HCT116 (cell line): ENCODE measurements around the gene ZNF804A.

ENCODE experiments used
- CTCF ChIP-seq, 3 experiments: fragments of 200-600 bp in 1 of 3; sonication (generic) in 1 of 3; IDR thresholded peaks in 2 of 3; conservative IDR thresholded peaks in 1 of 3; 2 replicates each; pipeline ENCODE4 v1.5.1; 2012 to 2017; ENCODE audit warnings: low read depth in 2 of 3, low read length in 2 of 3, antibody characterized with exemption in 1 of 3, borderline replicate concordance in 1 of 3, control low read depth in 1 of 3, mild to moderate bottlenecking in 1 of 3, mixed read lengths in 1 of 3, mixed run types in 1 of 3, moderate library complexity in 1 of 3; ENCODE audit not compliant: insufficient read depth in 1 of 3
- EGR1 ChIP-seq: IDR thresholded peaks from 2 replicates; pipeline ENCODE4 v1.6.1; 2012; ENCODE audit warnings: low read depth
- EZH2 ChIP-seq: fragments of 200-600 bp; sonication (generic); IDR thresholded peaks from 2 replicates; pipeline ENCODE4 v1.6.1; 2017; ENCODE audit warnings: antibody characterized with exemption, mixed run types
- POLR2A ChIP-seq: IDR thresholded peaks from 2 replicates; pipeline ENCODE4 v1.7.0; 2011; ENCODE audit warnings: borderline replicate concordance; ENCODE audit not compliant: insufficient read depth, insufficient read length; ENCODE audit errors: extremely low read depth
- RAD21 ChIP-seq: IDR thresholded peaks from 2 replicates; pipeline ENCODE4 v1.6.1; 2012; ENCODE audit warnings: low read depth, mild to moderate bottlenecking
- SP1 ChIP-seq: IDR thresholded peaks from 2 replicates; pipeline ENCODE4 v1.6.1; 2012; ENCODE audit warnings: low read depth
- ZBTB33 ChIP-seq: IDR thresholded peaks from 2 replicates; pipeline ENCODE4 v1.6.1; 2011; ENCODE audit warnings: mild to moderate bottlenecking, low read length, moderate library complexity; ENCODE audit not compliant: insufficient replicate concordance; ENCODE audit errors: extremely low read depth
- ZNF274 ChIP-seq: fragments of 200-500 bp; sonication (Bioruptor generic); IDR thresholded peaks from 2 replicates; pipeline ENCODE4 v1.6.1; 2014; ENCODE audit warnings: mild to moderate bottlenecking, low read depth, low read length, inconsistent platforms

DNA sequence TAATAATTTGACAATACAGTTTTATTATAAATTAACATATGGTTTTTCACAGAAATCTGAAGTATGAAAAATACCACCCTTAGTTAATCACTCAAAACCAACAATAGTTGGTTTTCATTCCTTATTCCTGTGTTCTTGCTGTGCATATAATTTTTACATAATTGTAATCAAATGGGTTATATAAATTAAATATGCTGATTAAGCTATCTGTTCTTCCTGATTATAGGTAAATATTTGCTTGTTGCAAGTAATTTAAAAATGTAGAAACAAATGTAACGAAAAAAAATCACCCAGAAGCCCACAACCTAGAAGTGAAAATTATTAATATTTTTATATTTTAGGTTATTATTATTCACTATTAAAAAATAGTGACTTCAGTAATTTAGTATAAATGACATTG is 98.3 kb downstream of the ZNF804A start:
- TF ChIP-seq EZH2 (no peak), ZNF274 (no peak), ZBTB33 (no peak), CTCF (IDR thresholded peaks at IDR 0.05 in 2 of 3, conservative IDR thresholded peaks at IDR 0.05 in 1 of 3; ENCODE audit: borderline replicate concordance in 1 of 3, insufficient read depth in 1 of 3, low read depth in 2 of 3, low read length in 2 of 3) (no peak), POLR2A (no peak), EGR1 (no peak), RAD21 (no peak), SP1 (no peak)
